NCI-H748 treated with DMSO at 0.1 percent for 48 hours (cell line): ENCODE measurements around the gene CHD6.
A peak's percentile ranks its signal among the peaks of the same experiment; 100 is the strongest.

ENCODE experiments used
- DNase-seq: peaks from one replicate; lab custom pipeline; 2025; lab: John Stamatoyannopoulos, UW

Gene CHD6, protein sequence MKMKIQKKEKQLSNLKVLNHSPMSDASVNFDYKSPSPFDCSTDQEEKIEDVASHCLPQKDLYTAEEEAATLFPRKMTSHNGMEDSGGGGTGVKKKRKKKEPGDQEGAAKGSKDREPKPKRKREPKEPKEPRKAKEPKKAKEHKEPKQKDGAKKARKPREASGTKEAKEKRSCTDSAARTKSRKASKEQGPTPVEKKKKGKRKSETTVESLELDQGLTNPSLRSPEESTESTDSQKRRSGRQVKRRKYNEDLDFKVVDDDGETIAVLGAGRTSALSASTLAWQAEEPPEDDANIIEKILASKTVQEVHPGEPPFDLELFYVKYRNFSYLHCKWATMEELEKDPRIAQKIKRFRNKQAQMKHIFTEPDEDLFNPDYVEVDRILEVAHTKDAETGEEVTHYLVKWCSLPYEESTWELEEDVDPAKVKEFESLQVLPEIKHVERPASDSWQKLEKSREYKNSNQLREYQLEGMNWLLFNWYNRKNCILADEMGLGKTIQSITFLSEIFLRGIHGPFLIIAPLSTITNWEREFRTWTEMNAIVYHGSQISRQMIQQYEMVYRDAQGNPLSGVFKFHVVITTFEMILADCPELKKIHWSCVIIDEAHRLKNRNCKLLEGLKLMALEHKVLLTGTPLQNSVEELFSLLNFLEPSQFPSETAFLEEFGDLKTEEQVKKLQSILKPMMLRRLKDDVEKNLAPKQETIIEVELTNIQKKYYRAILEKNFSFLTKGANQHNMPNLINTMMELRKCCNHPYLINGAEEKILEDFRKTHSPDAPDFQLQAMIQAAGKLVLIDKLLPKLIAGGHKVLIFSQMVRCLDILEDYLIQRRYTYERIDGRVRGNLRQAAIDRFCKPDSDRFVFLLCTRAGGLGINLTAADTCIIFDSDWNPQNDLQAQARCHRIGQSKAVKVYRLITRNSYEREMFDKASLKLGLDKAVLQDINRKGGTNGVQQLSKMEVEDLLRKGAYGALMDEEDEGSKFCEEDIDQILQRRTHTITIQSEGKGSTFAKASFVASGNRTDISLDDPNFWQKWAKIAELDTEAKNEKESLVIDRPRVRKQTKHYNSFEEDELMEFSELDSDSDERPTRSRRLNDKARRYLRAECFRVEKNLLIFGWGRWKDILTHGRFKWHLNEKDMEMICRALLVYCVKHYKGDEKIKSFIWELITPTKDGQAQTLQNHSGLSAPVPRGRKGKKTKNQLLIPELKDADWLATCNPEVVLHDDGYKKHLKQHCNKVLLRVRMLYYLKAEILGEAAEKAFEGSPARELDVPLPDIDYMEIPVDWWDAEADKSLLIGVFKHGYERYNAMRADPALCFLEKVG (N-terminal part only)

DNA sequence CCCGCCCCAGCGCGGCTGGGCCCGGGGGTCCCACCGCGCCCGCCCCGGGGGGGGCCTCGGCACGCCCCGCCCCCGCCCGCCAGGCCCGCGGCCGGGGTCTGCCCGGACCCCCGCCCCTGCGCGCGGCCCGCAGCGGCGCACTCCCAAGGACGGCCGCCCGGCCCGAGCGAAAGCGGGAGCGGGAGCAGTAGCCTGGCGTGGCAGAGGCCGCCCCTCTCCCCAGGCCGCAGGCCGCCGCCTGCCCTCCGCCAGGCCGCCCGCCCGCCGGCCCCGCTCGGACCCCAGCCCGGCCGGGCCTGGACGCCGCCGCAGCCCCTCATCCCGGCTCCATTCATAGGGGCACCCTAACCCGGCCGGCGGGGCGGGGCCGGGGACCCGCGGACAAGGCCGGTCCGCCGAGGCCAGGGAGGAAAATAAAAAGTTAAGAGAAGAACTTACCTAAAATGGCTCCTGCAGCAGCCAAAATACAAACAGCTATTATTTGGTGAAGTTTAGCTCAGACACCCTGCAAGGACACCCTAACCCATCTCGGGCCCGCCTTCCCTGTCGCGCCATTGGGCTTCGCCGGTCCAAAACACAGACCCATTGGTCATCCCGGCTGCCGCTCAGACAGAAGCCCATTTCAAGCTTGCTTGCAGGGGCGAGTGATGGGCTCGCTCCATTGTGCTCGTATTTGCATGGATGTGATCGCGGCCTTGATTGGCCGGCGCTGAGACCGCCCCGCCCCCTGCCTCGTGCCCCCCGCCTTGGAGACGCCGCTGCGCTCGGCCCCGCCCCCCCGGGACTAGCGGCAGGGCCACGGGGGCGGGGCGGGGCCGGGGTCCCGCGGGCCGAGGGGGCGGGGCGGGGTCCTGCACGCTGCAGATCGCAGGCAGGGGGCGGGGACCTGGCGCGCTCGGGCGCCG is at the start of gene CHD6:
CHD6 (minus strand) TSS at position 476 of the 905 bp plus-strand sequence. CDS start 67,040 bp downstream, outside the sequence.
- peak; percentile 98 for DNase-seq

DNA sequence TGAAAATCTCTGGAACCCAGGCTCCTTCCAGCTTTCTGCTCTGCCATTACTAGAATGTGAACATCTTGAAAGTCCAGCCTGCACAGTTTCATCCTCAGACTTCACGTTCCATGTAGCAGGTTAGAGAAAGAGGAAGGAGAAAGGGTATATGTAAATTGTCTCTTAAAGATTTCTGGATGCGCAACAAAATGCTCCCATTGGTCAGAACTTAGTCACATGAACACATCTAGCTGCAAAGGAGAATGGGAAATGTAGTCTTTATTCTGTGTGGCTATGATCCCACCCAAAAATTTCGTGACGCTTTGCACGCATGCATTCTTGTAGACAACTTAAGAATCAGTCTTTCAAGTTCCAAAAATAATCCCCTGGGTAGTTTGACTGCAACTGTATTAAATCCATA is 46.4 kb upstream of the CHD6 start:
- no peak for DNase-seq

DNA sequence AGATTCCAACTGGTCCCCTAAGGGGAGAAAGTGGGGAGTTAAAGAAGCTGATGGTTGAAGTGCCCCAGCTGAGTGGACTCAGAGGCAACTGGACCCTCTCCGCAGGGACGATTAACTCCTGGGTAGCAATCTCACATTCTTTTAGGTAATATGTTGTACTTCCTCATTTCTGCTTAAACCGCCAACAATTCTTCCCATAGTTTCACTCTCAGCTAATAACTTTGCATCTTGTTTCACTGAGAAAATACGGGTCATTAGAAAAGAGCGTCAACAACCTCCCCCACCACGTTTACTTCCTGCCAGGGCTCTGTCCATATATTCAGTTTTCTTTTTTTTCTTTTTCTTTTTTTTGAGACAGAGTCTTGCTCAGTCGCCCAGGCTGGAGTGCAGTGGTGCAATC is 39.5 kb upstream of the CHD6 start:
- DNase-seq: no peak

DNA sequence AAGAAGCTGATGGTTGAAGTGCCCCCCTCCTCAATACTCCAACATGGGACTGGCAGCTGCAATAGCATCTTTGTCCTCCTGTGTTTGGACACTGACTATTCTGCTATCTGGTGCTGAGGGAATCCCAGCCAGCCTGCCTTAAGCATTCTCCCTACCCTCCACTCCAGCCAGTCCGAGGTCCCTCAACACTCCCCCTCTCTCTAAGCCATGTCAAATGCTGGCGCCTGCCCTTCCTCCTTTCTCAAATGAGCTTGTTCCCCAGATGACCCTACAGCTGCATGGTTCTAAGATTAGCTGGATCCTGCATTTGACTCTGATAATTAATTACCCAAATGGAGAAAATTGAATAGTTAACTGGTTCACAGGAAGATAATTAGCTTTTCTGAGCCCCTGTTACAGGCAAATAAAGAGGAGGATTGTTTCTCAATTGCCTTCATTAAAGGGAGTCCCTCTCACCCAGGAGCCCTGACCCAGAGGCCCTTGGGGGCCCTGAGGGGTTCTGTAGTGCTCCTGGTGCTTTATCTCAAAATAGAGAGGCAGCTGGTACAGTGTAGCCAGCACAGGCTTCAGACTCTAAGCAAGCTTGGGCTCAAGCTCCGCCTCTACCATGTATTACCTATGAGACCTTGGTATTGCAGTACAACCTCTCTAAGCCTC is 37.9 kb upstream of the CHD6 start:
- no peak for DNase-seq

DNA sequence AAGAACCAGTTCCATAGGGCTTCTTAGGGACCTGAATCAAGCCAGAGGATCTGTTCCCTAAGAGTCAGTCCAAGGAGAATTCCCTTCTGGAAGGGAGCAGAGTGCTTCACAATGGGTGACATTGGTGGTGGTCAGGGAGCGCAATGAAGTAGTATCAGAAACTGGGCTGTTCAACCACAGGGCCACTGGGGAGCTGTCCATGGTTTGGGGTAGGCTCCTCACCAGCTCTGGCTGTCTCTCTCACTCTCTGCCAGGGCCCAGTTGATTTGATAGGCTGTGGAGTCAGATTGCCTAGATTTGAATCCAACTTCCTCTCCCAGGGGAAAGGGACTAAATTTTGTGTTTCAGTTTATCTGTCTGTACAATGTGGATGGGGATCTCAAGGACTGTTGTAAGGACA is 36.7 kb upstream of the CHD6 start:
- DNase-seq: no peak

DNA sequence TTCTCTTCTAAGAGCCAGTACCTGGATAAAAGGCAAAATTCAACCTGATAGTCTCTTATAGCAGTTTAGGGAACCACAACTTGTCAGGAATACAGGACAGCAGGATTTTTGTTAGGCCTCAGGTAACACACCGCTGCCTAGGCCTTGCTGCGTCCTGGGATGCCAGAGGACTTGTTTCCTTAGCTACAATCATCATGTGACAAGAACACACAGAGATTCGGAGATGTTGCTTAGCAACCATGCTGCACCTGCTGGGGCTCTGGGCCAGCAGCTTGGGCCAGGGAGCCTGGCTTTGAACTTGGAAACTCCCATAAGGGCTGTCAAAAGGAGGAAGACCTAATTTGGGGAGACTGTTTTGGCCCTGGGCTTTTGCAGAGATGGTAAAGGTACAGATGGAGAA is 36.1 kb upstream of the CHD6 start:
- peak; percentile 87 for DNase-seq

DNA sequence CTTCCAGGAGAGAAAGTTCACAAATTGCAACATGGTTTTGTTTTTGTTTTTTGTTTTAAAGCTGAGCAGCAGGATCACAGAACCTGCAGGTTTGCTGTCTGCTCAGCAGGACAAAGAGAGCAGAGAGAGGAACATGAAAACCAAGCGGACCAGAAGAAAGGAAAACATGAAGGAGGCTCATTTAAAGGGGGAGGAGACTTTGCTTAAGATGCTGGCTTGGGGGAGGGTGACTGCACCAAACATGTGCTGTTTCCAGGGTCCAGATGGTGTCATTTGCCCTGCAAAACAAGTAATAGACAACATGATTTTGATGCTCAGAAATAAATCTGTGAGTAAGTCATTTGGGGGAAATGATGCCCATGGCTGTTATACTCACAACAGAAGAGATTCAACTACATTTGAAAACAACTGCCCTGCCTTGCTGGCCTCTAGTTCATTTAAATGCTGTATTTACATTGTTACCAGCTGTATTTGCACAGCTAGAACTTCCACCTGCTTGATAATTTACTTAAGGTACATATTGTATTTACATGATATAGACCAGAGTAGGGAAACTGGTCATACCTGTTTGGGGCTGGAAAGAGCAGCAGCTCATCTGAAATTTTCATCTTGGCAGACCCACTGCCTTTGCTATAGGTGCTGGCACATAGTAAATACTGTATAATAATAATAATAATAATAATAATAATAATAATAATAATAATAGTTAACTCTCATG is 32.2 kb upstream of the CHD6 start:
- DNase-seq: peak; percentile 98

DNA sequence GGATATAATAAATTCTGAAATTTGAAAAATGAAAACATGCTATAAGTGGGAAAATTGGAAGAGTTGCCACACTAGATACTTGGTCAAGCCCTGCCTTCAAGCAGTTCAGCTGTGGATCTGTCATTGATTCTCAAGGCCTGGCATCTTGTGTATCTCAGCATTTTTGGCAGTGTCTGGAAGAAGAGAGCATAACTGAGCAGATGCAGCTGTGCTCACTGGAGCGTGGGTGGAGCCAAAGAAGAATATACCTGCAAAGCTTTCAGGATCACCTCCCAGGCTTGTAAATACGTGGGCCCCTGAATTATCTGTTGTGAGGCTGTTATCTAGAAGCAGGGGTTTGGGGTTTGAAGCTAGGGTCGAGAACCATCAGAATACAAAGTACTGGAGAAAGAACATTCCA is 31.3 kb upstream of the CHD6 start:
- peak; percentile 51 for DNase-seq

DNA sequence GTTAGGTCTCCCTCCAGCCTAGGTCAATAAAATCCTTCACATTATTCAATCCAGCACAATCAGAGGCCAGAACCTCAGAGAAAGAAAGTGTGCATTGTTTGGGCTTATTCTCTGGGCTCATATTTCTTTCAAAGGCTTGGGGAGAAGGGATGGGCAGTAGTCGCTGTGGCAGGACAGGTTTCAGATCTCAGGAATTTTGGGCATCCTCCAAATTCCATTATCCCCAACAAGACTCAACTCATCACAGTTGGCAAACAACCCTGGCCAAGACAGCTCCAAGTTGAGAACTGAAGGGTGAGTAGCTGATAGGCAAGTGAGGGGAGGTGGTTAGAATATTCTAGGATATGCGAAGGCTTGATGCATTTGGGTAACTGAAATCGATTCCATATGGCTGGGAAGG is 27.2 kb upstream of the CHD6 start:
- DNase-seq: no peak

DNA sequence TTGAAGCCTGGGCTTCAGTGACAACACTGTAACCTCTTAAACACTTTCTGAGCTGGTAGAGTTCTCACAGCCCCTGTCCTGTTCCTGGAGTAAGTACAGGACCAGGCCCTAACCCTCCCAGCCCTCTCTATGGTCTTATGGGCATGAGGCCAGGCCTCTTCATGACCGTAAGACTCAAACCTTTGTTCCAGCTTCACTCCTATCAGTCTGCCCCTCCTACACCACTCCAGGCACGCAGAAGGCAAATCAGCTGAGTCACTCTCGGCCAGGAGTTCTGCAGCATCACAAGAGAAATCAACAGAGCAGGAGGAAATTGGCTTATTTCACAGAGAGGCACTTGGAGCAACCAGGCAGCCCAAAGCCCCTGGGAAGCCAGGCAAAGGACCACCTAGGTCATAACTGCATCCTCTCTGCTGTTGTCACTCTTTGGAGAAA is 25.3 kb upstream of the CHD6 start:
- DNase-seq: peak; percentile 49

DNA sequence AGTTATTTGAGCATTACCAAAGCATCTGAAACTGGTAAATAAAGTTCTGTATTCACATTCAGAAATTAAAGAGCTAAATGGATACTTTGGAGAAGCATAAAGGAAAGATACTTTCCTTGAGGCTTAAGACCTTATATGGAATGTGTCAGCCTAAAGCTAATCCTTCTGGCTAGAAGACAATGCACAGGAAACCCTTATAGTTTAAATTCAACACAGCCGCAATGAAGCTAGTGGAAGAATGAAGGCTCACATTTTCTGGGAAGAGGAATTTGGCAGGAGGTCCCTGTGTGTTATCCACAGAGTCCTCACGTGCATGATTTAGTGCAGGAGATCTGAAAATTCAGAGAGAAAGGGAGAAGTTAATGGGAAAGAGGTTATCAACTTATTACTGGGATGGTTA is 21.5 kb upstream of the CHD6 start:
- no peak for DNase-seq

DNA sequence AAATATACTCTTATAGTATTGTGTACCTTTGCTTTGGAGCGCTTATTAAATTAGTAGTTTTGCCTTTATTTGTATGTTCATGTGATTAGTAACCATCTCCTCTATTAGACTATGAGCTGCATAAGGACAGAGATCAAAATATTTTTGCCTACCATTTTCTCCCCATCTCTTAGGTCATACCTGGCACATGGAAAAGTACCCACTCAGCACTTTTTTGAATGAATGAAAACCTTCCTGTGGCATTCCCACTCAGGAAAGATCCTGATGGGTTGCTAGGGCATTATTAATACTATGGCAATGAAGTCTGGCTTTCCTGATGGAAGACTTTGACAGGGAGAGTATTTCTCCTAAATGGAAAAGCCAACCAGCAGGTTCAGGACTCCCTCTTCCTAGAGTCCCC is 20.3 kb upstream of the CHD6 start:
- no peak for DNase-seq

DNA sequence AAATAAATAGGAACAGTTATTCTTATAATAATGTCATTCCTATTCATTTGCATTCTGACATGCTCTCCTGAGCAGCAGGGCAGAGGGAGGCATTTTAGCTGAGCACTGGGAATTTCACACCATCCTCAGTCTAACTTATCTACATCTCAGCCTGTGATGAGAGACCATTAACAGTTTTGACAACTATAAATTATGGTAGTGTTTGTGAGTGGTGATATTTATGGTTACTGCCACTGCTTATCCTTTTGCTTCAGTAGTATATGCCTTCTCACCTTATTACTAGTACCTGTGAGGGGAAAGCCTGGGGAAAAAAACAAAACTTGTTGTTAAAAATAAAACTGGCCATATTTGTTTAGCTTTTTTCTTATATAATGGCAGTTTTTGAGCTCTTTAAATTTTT is 17.0 kb upstream of the CHD6 start:
- no peak for DNase-seq

DNA sequence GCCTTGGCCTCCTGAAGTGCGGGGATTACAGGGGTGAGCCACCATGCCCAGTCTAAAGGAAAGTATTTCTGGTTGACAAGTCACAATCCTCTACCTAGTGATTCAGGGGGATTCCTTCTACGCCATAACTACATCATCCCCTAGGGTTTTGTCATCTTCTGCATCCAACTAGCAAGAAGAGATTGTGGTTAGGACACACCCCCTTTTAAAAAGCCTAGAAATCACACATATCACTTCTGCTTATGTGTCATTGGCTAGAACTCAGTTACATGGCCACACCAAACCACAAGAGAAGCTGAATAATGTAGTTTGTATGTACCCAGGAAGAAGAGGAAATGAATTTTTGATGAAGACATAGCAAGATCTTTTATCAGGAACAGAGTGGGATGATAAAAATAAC is 14.7 kb upstream of the CHD6 start:
- no peak for DNase-seq

DNA sequence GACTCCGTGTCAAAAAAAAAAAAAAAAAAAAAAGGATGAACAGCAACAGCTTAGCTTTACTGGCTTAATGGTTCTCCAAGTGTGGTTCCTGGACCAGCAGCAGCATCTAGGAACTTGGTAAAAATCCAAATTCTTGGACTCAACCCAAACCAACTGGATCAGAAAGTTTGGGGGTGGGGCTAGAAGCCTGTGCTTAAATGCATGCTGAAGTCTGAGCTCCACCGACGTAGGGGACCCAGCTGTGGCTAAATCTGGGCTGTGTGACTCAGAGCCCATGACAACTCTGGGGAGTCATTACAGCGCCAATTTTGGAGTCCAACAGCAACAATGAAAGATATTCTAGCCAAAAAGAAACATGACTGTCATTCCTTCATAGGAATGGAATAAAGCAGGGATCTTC is 13.6 kb upstream of the CHD6 start:
- DNase-seq: no peak

DNA sequence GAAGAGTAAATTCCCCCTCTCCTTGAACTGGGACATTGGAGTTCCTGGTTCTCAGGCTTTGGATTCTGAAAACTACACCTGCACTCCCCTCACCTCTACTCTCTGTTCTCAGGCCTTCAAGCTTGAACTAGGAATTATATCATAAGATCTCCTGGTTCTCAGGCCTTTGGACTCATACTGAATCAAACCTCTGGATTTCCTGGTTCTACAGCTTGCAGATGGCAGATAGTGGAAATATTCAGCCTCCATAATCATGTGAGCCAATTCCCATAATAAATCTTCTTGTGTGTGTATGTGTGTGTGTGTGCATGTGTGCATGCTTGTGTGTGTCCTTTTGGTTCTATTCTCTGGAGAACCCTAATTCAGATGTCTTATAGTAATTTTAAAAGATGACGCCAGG is 12.7 kb upstream of the CHD6 start:
- DNase-seq: no peak

DNA sequence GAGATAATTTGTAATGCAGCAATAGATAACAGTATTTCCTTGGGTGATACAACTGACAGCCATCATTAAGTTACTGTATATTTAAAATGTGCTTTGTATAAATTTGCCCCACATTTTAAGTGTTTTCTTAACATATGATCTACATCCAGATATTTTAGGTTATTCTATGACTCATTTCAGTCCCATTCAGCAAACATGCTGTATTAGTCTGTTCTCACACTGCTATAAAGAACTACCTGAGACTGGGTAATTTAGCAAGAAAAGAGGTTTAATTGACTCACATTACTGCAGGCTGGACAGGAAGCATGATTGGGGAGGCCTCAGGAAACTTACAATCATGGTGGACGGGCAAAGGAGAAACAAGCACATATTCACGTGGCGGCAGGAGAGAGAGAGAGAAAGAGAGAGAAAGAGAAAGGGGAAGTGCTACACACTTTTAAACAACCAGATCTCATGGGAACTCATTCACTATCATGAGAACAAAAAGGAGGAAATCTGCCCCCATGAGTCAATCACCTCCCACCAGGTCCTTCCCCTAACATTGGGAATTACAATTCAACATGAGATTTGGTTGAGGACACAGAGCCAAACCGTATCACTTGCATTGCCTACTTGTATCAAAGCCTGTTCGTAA is 9.6 kb upstream of the CHD6 start:
- no peak for DNase-seq

DNA sequence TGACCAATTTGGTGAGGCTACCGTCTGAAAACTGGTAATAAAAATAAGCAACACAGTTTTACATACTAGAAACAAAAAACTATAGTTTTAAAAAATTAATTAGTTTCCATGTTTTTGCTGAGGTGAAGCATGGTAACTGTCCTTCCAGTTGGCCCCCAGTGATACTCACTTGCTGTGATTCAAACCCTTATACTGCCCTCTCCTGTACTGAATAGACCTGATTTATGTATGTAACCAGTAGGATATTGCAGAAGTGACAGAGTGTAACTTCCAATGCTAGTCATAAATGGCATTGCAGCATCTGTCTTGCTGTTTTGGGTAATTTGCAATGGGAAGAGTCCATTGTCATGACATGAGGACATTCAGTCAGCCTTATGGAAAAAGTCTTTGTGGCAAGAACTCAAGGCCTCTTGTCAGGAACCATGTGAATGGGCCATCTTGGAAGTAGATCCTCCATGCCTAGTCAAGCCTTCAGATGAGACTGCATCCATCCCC is 8.9 kb upstream of the CHD6 start:
- no peak for DNase-seq

DNA sequence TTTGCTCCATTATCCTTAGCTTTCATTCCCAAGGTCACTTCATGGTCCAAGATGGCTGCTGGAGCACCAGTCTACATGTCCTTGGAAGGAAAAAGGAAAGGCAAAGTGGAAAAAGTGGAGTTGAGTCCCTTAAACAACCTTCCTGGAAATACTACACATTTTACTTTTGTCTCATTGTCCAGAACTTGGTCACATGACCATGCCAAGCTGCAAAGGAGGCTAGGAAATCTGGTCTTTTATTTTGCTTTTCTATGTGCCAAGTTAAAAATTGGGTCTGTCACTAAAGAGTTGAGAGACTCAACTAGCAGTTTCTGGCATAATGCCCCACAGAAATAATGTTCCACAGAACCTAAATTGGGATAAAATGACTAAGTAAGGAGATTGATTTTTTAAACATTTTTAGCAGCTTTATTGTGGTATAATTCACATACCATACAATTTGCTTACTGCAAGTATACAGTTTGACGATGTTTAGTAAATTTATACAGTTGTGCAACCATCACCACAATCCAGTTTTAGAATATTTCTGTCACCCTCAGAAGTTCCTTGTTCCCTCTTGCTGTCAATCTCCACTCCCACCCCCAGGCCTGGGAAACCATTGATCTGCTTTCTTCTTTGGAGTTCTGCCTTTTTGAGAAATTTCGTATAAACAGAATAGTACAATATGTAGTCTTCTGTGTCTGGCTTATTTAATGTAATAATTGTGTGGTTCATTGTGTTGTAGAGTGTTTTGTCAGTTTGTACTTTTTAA is 5.6 kb upstream of the CHD6 start:
- no peak for DNase-seq
